ENCODE results near the gene NCKAP1.
"Not testable (repeated sequence)": the region's sequence is repeated elsewhere in the genome, so short reads cannot be mapped to it uniquely, and the experiment has no call there.

The NCKAP1 gene

GRCh38 chr2:183038341-183039300 lies at the start of gene NCKAP1:
NCKAP1 (minus strand) TSS chr2:183038457; CDS start chr2:183038099, 358 bp downstream.
- in situ Hi-C loops (cut with HindIII; ENCODE audit: low sequenced_read_pairs): no loop called here

GRCh38 chr2:183081911-183082310 lies 43.7 kb upstream of the NCKAP1 start:
- in situ Hi-C loops (cut with HindIII; ENCODE audit: low sequenced_read_pairs): no loop called here

GRCh38 chr2:183079139-183079775 lies 41.0 kb upstream of the NCKAP1 start:
- in situ Hi-C loops (cut with HindIII; ENCODE audit: low sequenced_read_pairs): no loop called here

- in situ Hi-C loops (cut with HindIII; ENCODE audit: low sequenced_read_pairs): no loop called here
These were observed 40.3 kb upstream of the NCKAP1 start, which contains the start of gene DUSP19 for GRCh38 chr2:183078464-183079138. DUSP19 (plus strand) TSS chr2:183078747; CDS start chr2:183078934, 187 bp downstream.

- in situ Hi-C loops (cut with HindIII; ENCODE audit: low sequenced_read_pairs): no loop called here
These were observed 39.9 kb upstream of the NCKAP1 start for GRCh38 chr2:183078163-183078463.

- in situ Hi-C loops (cut with HindIII; ENCODE audit: low sequenced_read_pairs): no loop called here
These were observed 33.9 kb upstream of the NCKAP1 start for GRCh38 chr2:183072177-183072576.

- in situ Hi-C loops (cut with HindIII; ENCODE audit: low sequenced_read_pairs): no loop called here
These were observed 32.9 kb upstream of the NCKAP1 start for GRCh38 chr2:183070942-183071844.

GRCh38 chr2:183069174-183069573 lies 30.9 kb upstream of the NCKAP1 start:
- in situ Hi-C loops (cut with HindIII; ENCODE audit: low sequenced_read_pairs): no loop called here

GRCh38 chr2:183068561-183068960 lies 30.3 kb upstream of the NCKAP1 start:
- in situ Hi-C loops (cut with HindIII; ENCODE audit: low sequenced_read_pairs): no loop called here

GRCh38 chr2:183063083-183063482 lies 24.8 kb upstream of the NCKAP1 start:
- in situ Hi-C loops (cut with HindIII; ENCODE audit: low sequenced_read_pairs): no loop called here

GRCh38 chr2:183060571-183061231 lies 22.4 kb upstream of the NCKAP1 start:
- in situ Hi-C loops (cut with HindIII; ENCODE audit: low sequenced_read_pairs): no loop called here

- in situ Hi-C loops (cut with HindIII; ENCODE audit: low sequenced_read_pairs): no loop called here
These were observed 21.3 kb upstream of the NCKAP1 start for GRCh38 chr2:183059561-183059960.

GRCh38 chr2:183057333-183057985 lies 19.2 kb upstream of the NCKAP1 start:
- in situ Hi-C loops (cut with HindIII; ENCODE audit: low sequenced_read_pairs): no loop called here

GRCh38 chr2:183049420-183049819 lies 11.2 kb upstream of the NCKAP1 start:
- in situ Hi-C loops (cut with HindIII; ENCODE audit: low sequenced_read_pairs): no loop called here

GRCh38 chr2:183047486-183048125 lies 9.3 kb upstream of the NCKAP1 start:
- in situ Hi-C loops (cut with HindIII; ENCODE audit: low sequenced_read_pairs): not testable (repeated sequence)

- in situ Hi-C loops (cut with HindIII; ENCODE audit: low sequenced_read_pairs): not testable (repeated sequence)
These were observed 5.3 kb upstream of the NCKAP1 start for GRCh38 chr2:183043580-183043979.

- in situ Hi-C loops (cut with HindIII; ENCODE audit: low sequenced_read_pairs): no loop called here
These were observed 2.3 kb upstream of the NCKAP1 start for GRCh38 chr2:183040604-183041003.

- in situ Hi-C loops (cut with HindIII; ENCODE audit: low sequenced_read_pairs): no loop called here
These were observed 510 bp downstream of the NCKAP1 start for GRCh38 chr2:183037553-183038340.
